Sciatic nerve (tissue), 2 donors: ENCODE measurements around the gene NELFE. TPM values are rescaled to one million over a fixed set of nuclear protein-coding genes. Genes with fewer than 3 reads are reported as not detected.

ENCODE experiments used
- ATAC-seq: fragments of 200-7000 bp; cut with Tn5 transposase; one replicate; pipeline ENCODE4 v1.9.1; 2020; ENCODE audit warnings: mild to moderate bottlenecking, moderate library complexity
- DNase-seq: peaks from one replicate; pipeline ENCODE4 v3.0.0-alpha.2; 2020; ENCODE audit warnings: low spot score
- intact Hi-C: fragments of 100-400 bp; cut with DNase I; formaldehyde crosslinking; loops from one replicate; pipeline ENCODE4 v1.14.2; 2022
- microRNA-seq: library from miRNA; unstranded; fragments of <30 nt; microRNA quantifications from one replicate; pipeline ENCODE4 v1.2.0, GENCODE V29; 2020
- total RNA-seq: library from RNA; stranded (reverse); fragmentation: NEBNext Ultra II Directional; extraction: Animal tissue kit (Norgen Biotek cat#: 25700); gene quantifications from one replicate; pipeline ENCODE4 v1.2.1, GENCODE V29; 2021
- donor health status: DM: no; HTN: no; CAD: no.
- donor health status: DM: no; HTN: no; CAD: no.

NELFE gene
- total RNA-seq, 1 donor from 2014 or later = 55.1 TPM

GRCh38 chr6:31903957-31904356 lies 54.8 kb downstream of the NELFE start:
- intact Hi-C loops = loop anchor here (5.0 kb wide), 1 partner anchor 48 kb away; no protein-coding TSS in a partner anchor
- no peak for ATAC-seq
- no peak for DNase-seq

Small RNA genes within 50 kb of the gene (microRNA-seq; reads per million reads assigned to microRNA genes)
- not detected for gene MIR1236

Other genes with a start within 250 kb of the NELFE start
- not detected for gene LY6G6D, start 243.6 kb downstream of the NELFE start, total RNA-seq
- gene LY6G6C, start 237.2 kb downstream of the NELFE start, total RNA-seq = 0.71 TPM
- gene MPIG6B, start 235.6 kb downstream of the NELFE start, total RNA-seq = 0.62 TPM
- 124 TPM for gene DDAH2, start 229.7 kb downstream of the NELFE start, total RNA-seq
- 239 TPM for gene CLIC1, start 222.4 kb downstream of the NELFE start, total RNA-seq
- gene MSH5, start 219.0 kb downstream of the NELFE start, total RNA-seq = 21.2 TPM
- gene SAPCD1, start 196.3 kb downstream of the NELFE start, total RNA-seq = 4.9 TPM
- 0.94 TPM for gene VWA7, start 181.6 kb downstream of the NELFE start, total RNA-seq
- gene VARS1, start 163.2 kb downstream of the NELFE start, total RNA-seq = 42.3 TPM
- gene LSM2, start 152.0 kb downstream of the NELFE start, total RNA-seq = 30.1 TPM
- gene HSPA1L, start 143.7 kb downstream of the NELFE start, total RNA-seq = 2.8 TPM
- 195 TPM for gene HSPA1A, start 143.4 kb downstream of the NELFE start, total RNA-seq
- 181 TPM for gene HSPA1B, start 131.2 kb downstream of the NELFE start, total RNA-seq
- gene NEU1, start 96.2 kb downstream of the NELFE start, total RNA-seq = 22.1 TPM
- gene SLC44A4, start 80.0 kb downstream of the NELFE start, total RNA-seq = 2.1 TPM
- 49.4 TPM for gene EHMT2, start 61.3 kb downstream of the NELFE start, total RNA-seq
- 8.4 TPM for gene ZBTB12, start 56.9 kb downstream of the NELFE start, total RNA-seq
- gene C2, start 31.3 kb downstream of the NELFE start, total RNA-seq = 25.0 TPM
- 72.6 TPM for gene CFB, start 12.9 kb downstream of the NELFE start, total RNA-seq
- 60.0 TPM for gene SKIC2, start 204 bp upstream of the NELFE start, total RNA-seq
- gene DXO, start 13.2 kb upstream of the NELFE start, total RNA-seq = 23.0 TPM
- gene C4A, start 23.1 kb upstream of the NELFE start, total RNA-seq = 453 TPM
- 392 TPM for gene C4B, start 55.8 kb upstream of the NELFE start, total RNA-seq
- 6.1 TPM for gene CYP21A2, start 79.4 kb upstream of the NELFE start, total RNA-seq
- gene TNXB, start 150.4 kb upstream of the NELFE start, total RNA-seq = 423 TPM
- gene ATF6B, start 169.3 kb upstream of the NELFE start, total RNA-seq = 88.4 TPM
- gene FKBPL, start 171.3 kb upstream of the NELFE start, total RNA-seq = 2.8 TPM
- gene PRRT1, start 193.0 kb upstream of the NELFE start, total RNA-seq = 6.1 TPM
- 38.8 TPM for gene PPT2, start 195.2 kb upstream of the NELFE start, total RNA-seq
- 312 TPM for gene EGFL8, start 205.6 kb upstream of the NELFE start, total RNA-seq
- gene AGPAT1, start 217.1 kb upstream of the NELFE start, total RNA-seq = 59.9 TPM
- 63.8 TPM for gene RNF5, start 219.4 kb upstream of the NELFE start, total RNA-seq
- 13.6 TPM for gene AGER, start 225.3 kb upstream of the NELFE start, total RNA-seq
- gene PBX2, start 231.2 kb upstream of the NELFE start, total RNA-seq = 97.7 TPM
- gene GPSM3, start 233.7 kb upstream of the NELFE start, total RNA-seq = 20.5 TPM